Colon (tissue), 2 donors: ENCODE results near the gene RFX2.

Experiments used
- FAIRE-seq: peaks from 2 replicates; lab custom pipeline; 2012; peaks lifted over from hg19 to GRCh38; lab: Jason Lieb, UNC
- donor health status: control.
- donor health status: control.

RFX2 gene

GRCh38 chr19:6059988-6060599, 50.2 kb downstream of the RFX2 start:
- no peak for FAIRE-seq

DNA sequence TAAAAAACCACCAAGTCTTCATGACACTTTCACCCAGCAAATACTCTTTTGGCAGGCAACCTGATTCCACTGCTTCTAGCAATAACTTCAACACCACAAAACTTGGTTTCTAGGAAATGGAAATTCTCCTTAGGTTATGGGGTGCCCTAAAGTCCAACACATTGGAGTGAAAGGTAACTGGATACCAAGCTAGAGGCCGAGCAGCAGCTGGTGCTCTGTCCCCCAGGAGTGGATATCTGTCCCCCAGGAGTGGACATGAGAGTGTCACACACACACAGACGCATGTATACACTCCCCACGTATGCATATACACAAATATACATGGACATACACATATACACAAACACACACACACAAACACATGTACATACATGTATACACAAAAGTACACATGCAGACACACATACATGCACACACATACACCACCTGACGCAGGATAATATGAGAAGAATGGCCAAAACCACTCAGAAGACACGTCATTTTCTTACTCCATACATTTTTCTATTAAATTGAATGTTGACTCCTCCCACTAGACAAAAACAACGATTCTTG, 50.8 kb downstream of the RFX2 start:
- no peak for FAIRE-seq

- FAIRE-seq, result no peak
Measured at GRCh38 chr19:6058518-6059201, 51.6 kb downstream of the RFX2 start.

DNA sequence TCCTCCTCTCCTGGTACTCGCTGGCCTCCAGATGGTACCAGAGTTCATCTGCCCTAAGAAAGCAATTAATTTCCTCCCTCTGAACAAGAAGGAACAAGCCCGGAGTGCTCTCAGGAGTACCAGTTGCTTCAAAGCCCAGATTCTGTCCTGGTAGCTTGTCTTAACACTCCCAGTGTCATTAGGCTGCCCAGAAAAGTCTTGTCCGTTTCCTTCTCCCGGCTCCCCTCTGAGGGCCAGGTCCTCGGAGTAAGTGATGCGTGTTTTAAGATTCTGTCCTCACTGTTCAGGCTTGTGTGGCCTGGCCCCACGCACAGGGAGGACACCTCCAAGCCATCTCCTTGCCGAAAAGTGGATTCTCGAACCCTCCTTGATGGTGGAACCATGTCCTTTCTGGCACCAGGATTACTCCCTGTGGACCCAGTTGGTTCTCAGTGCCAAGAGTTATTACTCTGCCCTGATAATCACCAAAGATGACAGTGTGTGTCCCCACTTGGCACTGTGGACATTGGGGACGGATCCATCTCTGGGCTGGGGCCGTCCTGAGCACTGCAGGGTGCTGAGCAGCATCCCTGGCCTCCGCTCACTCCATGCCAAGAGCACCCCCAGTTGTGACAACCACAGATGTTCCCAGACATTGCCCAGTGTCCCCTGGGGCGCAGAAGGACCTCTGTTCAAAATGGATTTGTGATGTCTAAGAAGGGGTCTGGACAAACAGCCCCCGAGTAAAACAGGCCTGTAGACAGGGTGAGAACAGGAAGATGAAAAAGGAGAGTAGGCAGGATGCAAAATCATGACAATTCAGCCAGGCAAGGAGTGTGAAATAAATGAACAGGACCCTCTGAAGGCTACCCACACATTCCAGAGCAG, 52.4 kb downstream of the RFX2 start:
- no peak for FAIRE-seq

DNA sequence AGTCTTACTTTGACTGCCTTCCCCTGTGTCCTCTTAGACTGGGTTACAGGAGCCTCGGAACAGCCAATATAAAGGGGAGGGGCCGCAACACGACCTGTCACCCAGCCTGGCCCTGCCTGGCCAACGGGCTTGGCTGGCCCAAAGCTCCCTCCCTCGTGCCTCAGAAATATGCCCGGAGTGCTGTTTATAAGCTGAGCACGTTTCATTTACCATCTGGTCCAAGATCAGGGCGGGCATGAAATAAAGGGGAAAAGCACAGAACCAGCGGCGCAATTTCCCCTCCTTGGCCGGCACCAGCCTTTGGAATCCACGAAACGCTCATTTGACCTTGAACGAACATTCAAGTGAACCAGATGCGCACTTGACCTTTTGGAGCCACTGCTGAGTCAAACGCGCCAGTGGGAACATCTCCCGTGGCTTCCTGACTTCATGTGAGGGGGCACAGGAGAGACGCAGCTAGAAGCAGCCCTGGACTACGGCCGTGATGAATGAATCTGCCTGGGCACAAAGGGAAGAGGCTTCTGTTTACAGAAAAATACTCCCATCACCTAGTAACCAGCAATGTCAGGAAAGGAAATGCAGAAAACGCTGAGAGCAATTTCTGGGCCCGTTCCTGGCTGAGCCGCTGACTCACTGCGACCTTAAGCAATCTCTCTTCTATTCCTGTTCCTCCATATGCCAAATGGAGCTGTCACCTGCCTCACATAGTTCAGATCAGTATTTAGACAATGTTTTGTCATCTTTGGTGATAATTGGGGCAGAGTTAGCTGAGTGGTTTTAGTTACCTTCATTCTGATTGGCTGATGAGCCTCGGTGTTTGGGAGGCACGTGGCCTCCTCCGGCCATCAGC, 53.3 kb downstream of the RFX2 start:
- FAIRE-seq, result peak; percentile 82

DNA sequence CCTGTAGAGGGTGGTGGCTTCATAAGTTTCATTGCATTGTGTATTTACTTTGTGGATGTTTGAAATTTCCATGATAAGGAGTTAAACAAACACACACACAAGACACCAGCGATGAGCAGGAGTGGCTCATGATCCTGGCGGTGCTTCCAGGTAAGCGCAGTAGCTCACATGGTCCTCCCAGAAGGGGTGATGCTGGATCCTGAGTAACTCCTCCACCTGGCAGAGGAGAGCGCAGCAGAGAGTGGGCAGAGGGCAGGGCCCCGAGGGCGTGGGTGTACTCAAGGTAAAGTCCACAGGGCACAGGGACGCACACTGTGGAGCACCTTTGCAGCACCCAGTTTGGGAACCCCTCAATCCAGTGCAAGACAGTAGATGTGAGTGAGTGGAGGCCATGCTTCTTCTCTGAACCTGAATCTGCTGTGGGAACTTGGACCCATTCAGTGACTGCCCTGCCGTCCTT, 54.0 kb downstream of the RFX2 start:
- FAIRE-seq, result no peak

DNA sequence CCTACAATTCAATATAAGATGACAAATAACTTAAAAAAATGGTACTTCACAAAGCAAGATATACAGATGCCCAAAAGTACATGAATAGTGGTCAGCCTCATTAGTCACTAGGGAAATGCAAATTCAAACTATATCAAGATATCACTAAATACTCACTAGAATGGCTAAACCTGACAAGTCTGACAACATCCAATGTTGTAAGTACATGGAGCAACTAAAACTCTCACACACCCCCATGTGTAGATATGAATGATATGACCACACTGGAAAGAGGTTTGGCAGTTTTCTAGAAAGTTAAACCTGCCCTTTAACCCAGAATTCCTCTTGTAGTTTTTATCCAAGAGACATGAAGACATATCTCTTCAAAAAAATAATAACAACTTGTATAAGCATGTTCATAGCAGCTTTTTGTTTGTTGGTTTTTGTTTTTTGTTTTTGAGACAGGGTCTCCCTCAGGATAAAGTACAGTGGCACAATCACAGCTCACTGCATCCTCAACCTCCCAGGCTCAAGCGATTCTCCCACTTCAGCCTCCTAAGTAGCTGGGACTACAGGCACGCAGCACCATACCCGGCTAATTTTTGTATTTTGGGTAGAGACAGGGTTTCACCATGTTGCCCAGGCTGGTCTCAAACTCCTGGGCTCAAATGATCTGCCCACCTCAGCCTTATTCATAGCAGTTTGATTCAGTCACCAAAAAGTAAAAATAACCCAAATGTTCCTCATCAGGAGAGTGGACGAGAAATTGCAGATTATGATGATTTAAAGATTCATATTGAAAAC, 55.1 kb downstream of the RFX2 start:
- FAIRE-seq, result no peak

DNA sequence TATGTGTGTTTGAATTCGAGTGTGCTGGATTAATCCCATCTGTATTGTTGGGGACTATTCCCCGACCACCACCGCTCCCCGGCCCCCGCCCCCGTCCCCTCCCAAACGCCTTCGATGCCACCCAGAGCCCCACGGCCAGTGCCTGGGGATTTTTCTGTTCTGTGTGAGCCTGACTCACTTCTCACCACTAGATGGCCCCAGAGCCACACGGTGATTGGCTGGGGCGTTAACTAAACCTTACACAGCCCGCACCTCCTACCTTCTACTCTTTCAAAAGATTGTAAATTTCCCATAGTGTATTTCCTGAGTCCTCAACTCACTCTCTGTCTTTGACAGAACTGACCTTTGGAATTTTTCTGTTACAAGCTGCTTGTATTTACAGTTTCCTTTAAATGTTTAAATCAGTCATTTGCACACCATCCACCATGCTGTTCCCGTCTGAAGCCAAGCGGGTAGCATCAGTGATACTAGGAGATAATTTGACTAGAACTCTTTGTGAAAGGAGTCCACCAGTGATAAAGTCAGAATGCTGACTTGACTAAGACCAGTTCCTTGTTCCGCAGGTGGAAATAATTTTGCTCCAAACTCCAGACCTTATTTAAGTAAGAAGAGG, 61.4 kb downstream of the RFX2 start:
- FAIRE-seq, result no peak

GRCh38 chr19:6048348-6048747, 62.0 kb downstream of the RFX2 start:
- FAIRE-seq, result no peak

GRCh38 chr19:6047741-6048251, 62.5 kb downstream of the RFX2 start:
- no peak for FAIRE-seq

DNA sequence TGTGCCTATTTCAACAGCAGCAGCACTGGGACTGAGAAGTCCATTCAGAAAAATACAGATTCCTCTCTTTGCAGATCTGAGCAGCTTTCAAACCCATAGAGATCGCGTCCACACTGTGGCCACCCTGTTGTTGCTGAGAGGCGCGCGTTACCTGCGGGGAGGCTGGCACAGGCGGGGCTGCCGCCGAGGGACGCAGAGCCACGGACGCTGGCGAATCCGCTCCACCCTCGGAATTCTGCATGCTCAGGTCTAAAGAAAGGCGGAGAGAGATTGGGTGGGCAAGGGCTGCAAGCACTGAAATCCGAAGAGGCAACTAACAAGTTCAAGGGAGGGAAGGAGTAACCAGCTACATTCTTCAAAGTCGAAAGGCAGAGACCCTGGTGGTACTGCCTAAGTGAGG, 63.0 kb downstream of the RFX2 start:
- no peak for FAIRE-seq

DNA sequence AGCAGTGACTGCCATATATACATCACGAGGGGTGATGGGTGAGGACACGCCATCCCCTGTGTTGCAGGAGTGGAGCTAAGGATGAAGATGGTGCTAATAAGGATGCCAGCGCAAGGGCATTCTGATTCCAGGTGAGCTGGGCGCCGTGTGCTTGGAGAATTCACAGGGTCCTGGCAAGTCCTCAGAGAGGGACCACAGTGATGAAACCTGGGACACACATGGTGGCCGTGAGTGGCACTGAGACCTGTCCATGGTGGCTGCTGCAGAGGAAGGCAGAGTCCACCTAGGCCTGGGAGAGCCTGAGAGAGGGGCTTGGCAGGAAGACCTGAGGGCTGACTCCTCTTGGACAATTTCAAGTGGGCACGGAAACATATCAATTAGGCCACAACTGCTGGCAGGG, 65.2 kb downstream of the RFX2 start:
- FAIRE-seq, result no peak

- no peak for FAIRE-seq
Measured at GRCh38 chr19:6044056-6044805, 66.1 kb downstream of the RFX2 start.

DNA sequence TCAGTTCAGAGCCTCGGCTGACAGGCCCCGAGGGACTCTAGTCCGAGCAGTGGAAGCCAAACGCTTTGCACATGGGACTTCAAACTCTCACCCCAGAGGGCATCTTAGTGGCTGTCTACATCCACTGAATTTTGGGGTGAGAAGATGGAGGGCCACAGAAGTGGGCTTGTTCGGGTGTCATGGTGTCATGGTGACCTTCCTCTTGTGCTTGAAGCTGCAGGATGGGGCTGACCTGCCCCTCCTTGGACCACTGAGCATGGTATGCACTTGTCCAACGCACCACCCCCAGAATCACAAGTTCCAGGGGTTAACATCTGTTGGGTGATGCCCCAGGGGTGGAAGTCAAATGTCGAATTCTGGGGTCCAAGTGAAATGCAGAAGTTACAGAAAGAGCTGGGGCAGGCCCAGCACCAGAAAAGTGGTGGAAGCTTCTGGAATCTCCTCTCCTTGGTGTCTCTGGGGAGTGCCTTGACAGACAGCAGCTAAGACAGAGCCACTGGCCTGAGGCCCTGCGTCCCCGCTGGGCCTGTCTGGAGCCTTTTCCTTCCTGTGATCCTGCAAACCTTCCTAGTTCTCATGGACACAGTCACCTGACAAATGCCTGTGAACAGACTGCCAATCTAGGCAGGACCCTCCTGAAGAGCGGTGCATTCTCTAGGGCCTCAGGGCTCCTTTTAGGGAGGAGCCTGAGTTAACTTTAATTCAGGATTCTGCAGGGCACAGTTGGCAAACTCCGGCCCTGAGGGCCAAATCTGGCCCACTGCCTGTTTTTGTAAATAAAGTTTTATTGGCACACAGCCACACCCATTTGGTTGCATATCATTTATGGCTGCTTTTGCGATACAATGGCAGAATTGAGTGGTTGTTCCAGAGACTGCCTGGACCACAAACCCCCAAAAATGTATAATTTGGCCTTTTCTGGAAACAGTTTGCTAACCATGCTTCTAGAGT, 67.2 kb downstream of the RFX2 start:
- FAIRE-seq, result no peak

DNA sequence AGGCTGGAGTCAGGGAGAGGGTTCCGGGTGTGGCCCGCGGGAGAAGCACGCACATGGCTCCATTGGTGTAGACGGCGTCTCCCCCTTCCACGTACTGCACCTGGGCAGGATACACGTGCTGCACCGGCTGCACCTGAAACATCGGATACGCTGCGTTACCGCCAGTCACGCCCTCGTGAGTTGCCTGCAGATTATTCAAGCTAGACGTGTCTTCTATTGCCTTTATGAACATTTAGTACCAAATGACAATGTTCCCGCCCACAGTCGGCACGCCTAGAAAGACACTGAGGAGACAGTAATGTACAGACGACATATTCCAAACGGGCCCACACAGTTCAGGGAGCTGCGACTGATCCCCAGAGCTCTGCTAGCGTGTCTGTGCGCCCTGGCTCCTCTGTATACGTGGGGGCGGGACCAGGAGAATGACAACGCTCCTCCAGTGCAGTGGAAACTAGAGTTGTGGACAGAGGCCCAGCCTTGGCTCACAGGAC, 68.3 kb downstream of the RFX2 start:
- FAIRE-seq, result no peak

GRCh38 chr19:6041071-6041470, 69.2 kb downstream of the RFX2 start:
- FAIRE-seq, result no peak

DNA sequence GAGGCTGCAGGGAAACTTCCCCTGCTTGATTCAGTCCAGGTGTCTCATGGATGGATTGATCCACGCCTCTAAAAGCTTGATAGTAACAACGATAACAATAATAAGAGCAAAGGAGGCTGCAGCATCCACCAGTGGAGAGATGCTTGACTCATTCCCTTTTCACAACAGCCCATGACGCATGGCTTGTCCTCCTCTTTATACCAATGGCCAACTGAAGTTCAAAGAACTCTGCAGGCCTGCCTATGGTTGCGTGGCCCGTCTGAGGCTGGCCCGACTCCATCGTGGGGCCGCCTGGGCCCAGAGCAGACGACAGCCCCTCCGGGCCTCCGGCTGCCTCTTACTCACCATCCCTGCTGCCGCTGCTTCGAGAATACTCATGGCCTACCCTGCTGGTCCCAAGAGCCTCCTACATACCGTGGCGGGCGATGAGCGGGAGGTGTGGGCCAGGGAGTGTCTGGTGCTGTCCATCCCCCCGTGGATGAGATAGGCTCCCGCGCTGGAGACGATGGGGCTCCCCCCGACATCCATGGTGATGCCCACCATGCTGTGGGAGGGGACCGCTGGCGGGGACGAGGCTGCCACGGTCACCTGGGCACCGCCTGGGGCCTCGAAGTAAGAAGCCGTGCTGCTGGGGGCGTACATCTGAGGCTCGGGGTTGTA, 70.6 kb downstream of the RFX2 start:
- FAIRE-seq, result no peak
